Embryonic facial prominence (tissue), 1 donor: ENCODE data around the gene MTIF2.
A peak's percentile ranks its signal among the peaks of the same experiment; 100 is the strongest.
"Not testable (repeated sequence)": the region's sequence is repeated elsewhere in the genome, so short reads cannot be mapped to it uniquely, and the experiment has no call there.

Source experiments
- DNase-seq: peaks from one replicate; pipeline ENCODE4 v3.0.0-alpha.2; 2016; ENCODE audit errors: extremely low spot score

The MTIF2 gene

GRCh38 chr2:55242617-55243016 lies 26.4 kb downstream of the MTIF2 start:
- DNase-seq, result no peak

DNA sequence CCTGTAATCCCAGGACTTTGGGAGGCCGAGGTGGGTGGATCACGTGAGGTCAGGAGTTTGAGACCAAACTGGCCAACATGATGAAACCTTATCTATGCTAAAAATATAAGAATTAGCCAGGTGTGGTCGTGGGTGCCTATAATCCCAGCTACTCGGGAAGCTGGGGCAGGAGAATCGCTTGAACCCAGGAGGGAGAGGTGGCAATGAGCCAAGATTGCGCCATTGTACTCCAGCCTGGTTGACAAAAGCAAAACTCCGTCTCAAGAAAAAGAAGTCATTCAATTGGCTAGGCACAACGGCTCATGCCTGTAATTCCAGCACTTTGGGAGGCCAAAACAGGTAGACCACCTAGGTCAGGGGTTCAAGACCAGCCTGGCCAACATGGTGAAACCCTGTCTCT lies 27.4 kb downstream of the MTIF2 start:
- DNase-seq, result not testable (repeated sequence)

DNA sequence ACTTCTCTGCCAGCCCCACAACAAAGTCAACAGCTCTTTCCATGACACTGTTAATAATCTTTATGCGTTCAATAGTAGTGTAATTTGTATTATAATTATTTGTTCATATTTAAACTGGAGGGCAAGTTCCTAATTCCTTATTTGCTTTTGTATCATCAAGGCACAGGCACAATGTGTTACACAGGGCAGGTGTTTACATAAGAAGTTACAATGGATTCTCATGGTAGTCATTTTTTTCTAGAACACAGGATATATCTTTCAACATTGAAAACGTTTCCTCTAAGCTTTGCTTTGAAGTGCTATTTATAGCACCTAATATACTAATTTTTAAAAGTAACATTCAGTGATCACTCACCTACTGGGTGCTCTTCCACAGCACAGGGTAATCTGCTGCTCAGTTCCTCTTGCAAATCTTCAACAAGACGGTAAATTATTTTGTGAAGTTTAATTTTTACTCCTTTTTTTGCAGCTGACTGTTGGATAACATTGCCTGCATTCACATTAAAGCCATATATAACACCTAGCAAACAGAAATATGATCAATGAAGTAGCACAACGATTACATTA lies 29.3 kb downstream of the MTIF2 start:
- DNase-seq, result no peak

DNA sequence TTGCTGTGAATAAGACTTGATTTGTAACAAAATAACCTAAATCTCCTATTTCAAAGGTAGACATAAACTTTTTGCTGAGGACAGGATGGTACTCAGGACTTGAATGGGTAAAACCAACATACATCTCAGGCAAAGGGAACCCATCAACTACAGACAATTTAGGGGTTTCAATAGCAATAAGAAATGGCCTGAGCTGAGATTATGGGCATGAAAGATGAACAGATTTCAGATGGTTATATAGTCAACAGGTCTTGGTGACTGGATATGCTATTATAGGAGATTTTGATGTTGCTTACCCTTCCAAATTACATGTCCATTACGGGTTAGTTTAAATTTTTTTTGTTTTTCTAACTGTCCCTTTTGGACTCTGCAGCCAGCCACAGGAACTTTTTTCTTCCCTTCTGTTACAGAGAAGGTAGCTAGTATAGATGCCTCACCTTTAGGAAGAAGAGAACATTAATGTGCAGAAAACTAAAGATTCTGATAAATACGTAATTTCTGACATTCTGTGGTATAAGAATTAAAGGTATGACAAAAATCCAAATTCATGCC lies 32.0 kb downstream of the MTIF2 start:
- DNase-seq, result no peak

GRCh38 chr2:55235724-55236538 lies 33.1 kb downstream of the MTIF2 start:
- no peak for DNase-seq

DNA sequence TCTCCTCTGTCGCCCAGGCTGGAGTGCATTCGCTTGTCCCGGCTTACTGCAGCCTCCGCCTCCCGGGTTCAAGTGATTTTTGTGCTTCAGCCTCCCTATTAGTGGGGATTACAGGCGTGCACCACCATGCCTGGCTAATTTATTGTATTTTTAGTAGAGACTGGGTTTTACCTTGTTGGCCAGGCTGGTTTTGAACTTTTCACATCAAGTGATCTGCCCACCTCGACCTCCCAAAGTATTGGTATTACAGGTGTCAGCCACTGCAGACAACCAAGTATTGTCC lies 35.4 kb downstream of the MTIF2 start:
- DNase-seq, result no peak

GRCh38 chr2:55232863-55233657 lies 36.0 kb downstream of the MTIF2 start:
- no peak for DNase-seq

GRCh38 chr2:55232084-55232862 lies 36.8 kb downstream of the MTIF2 start, which contains the start of the genes CLHC1 and RPS27A:
Gene CLHC1, minus strand, starts transcription at chr2:55232293. Its CDS starts 9,882 bp downstream, at chr2:55222411.
Gene RPS27A, plus strand, starts transcription at chr2:55232688. Its CDS starts 137 bp downstream, at chr2:55232825.
- DNase-seq, result peak; percentile 96

GRCh38 chr2:55231546-55232083 lies 37.4 kb downstream of the MTIF2 start:
- no peak for DNase-seq

DNA sequence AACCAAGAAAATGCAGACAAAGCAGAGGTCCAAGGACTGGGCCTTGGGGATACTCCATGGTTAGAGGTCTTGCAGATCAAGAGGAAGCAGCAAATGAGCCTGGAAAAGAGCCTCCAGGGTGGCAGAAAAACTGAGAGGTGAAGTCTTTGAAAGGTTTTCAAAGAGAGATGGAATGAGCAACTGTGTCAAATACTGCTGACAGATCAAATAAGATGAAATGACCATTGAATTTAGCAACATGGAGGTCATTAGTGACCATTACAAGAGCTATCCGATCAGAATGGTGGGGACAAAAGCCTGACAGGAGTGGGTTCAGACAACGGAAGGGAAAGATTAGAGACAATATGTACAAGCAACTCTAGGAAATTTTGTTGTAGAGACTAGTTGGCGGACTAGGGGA lies 38.5 kb downstream of the MTIF2 start:
- no peak for DNase-seq

GRCh38 chr2:55229221-55229620 lies 39.8 kb downstream of the MTIF2 start:
- DNase-seq, result no peak

DNA sequence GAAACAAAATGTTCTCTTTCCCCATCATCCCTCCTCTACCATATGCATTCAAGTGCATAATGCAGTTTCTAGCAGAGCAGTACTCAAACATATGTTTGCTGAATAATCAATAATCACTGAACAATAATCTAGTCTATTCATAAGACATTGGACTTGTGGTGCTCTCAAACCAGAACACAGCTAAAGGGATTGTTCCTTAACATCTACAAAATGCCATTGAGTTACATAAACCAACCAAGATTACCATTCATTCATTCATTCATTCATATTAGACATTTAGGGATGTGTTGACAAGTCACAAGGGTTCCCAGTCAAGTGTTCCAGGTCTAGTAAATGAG lies 40.8 kb downstream of the MTIF2 start:
- no peak for DNase-seq

DNA sequence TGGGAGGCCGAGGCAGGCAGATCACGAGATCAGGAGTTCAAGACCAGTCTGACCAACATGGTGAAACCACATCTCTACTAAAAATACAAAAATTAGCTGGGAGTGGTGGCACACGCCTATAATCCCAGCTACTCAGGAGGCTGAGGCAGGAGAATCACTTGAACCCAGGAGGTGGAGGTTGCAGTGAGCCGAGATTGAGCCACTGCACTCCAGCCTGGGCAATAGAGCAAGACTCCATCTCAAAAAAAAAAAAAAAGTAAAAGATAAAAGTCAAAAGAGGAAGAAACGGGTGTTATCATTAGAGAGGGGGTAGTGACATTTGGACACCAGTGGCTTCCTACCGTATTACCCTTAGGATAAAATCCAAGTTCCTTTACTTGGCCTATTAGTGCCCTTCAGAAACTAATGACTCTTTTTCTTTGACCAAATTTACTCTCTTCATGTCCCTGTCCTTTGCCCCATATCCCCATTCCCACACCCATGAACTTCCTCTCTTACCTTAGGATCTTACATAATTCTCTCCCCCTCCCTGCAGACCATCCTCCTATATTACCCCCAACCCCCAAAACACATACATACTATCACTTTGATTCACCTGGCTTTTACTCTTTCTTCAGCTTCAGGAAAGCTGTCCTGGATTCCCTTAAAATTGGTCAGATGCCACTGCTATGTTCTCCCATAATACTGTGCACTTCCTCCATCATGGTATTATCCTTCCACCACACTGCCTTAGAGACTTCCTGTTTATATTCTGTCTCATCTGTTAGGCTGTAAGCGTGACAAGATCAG lies 41.4 kb downstream of the MTIF2 start:
- not testable (repeated sequence) for DNase-seq

DNA sequence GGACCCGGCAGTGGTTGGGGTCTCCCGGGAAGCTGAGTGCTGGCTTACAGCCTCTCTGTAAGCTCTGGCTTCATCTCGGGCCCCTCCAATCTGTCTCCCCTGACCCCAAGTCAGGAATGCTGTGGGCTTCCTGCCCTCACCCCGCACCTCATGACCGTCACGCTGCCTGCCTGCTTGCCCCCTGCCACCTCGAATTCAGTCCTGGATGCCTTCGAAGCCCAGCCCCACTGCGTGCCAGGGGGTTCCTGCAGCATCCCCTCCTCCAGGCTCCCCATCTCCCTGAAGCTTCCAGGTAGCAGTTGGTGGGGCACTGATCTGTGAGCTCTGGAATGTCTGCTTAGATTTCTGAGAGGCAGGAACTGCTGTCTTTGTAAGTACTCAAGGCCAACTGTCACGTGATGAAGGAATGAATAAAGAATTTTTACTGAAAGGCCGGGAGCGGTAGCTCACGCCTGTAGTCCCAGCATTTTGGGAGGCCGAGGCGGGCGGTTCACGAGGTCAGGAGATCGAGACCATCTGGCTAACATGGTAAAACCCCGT lies 43.5 kb downstream of the MTIF2 start:
- DNase-seq, result no peak

DNA sequence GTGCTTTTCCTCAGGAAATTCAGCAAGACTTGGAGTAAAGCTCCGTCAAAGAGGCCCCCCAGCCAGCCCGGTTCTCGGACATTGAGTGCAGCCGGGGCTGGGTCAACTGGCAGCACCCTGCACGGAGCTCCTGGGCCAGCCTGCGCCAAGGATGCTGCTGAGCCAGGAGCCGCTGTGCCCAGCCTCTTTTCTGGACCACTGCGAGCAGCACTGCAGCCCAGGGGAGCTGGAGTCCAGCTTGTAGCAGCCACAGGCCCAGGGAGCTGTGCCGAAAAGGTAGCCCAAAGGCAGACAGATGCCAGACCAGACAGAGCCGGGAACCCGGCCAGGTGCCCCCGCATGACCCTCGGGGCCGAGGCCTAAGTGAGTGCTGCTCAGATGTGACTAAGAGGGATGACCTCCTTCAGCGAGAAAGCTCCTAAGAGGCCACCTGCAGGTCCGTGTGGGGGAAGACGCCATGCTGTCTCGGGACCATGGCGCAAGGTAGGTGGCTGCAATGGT lies 44.2 kb downstream of the MTIF2 start:
- DNase-seq, result no peak

DNA sequence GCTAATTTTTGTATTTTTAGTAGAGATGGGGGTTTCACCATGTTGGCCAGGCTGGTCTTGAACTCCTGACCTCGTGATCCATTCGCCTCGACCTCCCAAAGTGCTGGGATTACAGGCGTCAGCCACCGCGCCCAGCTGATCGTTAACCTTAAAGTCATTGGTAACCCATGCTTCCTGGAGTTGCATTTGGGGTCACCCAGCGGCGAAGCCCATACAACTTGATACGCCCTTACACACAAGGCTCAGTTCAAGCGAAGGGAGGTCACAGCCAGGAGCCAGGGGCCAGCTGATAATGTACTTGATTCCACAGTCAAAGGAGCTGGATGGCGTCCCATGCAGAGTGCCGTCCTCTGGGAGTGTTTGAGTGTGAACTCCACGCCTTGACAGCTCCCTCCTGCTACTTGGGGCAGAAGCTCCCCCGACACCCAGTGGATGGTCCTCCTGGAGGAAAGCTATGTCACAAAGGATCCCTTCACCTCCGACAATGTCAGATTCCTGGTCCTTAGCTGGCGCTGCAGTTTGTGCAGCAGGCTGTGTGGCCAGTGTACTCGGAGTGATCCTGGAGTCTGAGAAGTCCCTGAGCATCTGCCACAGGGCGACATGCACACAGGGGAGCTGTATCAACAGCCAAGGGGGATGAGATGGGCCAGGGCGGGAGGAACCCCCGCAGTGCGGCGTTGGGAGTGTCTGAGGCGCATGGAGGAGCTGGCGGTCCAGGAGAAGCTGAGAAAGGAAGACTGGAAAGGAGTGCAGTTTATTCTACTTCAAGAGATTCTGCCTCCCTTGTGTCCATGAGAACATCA lies 44.9 kb downstream of the MTIF2 start:
- no peak for DNase-seq

DNA sequence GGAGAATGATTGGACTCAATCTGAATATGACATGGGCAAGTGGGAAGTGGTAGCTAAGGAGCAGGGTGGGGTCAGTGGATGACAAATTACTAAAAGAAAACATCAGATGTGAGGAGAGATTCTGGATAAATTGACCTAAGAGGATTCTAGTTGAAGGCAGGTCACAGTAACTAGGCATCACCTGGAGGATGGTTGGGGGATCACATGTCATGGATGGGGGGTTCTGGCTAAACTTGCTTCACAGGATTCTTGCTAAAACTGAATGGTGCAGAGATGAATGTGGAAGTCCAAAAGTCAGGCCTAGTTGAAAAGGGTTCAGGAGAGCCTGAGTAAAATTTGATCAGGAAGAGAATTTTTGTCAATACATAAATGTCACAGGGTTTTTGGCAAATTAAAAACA lies 55.2 kb downstream of the MTIF2 start:
- DNase-seq, result no peak

DNA sequence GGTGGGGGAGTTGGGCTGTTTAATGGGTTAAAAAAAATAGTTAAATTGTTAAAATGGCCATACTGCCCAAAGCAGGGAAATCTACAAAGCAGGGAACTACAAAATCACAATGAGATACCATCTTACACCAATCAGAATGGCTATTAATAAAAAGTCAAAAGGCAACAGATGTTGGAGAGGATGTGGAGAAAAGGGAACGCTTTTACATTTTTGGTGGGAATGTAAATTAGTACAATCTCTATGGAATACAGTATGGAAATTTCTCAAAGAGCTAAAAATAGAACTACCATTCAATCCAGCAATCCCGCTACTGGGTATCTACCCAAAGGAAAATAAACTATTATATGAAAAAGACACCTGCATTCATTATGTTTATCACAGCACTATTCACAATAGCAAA lies 64.1 kb downstream of the MTIF2 start:
- no peak for DNase-seq

DNA sequence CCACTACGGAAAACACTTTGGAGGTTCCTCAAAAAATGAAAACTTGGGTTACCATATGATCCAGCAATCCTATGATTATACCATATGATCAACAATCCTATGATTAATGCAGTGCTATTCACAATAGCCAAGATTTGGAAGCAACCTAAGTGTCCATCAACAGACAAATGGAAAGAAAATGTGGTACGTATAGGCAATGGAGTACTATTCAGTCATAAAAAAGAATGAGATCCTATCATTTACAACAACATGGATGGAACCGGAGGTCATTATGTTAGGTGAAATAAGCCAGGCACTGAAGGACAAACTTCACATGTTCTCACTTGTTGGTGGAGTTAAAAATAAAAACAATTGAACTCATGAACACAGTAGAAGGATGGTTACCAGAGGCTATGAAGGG lies 64.5 kb downstream of the MTIF2 start:
- no peak for DNase-seq
